HG03108 (cell line): Measurements from ENCODE around the gene SPATA19.

ENCODE experiments used
- ATAC-seq: cut with Tn5 transposase; IDR thresholded peaks from one replicate; pipeline ENCODE4 v1.9.1; 2021; ENCODE audit warnings: moderate library complexity; ENCODE audit not compliant: unreplicated experiment

Gene SPATA19

GRCh38 chr11:133835593-133836548 is 9.4 kb downstream of the SPATA19 start:
- no peak for ATAC-seq

GRCh38 chr11:133834682-133835592 is 10.4 kb downstream of the SPATA19 start:
- ATAC-seq = peak; percentile 88

- ATAC-seq = no peak
These were observed 11.2 kb downstream of the SPATA19 start for GRCh38 chr11:133833898-133834681.

GRCh38 chr11:133832991-133833897 is 12.1 kb downstream of the SPATA19 start:
- no peak for ATAC-seq

GRCh38 chr11:133832096-133832990 is 13.0 kb downstream of the SPATA19 start:
- ATAC-seq = no peak

- no peak for ATAC-seq
These were observed 14.1 kb downstream of the SPATA19 start for GRCh38 chr11:133830931-133831907.

- no peak for ATAC-seq
These were observed 15.7 kb downstream of the SPATA19 start for GRCh38 chr11:133829566-133829965.

GRCh38 chr11:133828871-133829270 is 16.4 kb downstream of the SPATA19 start:
- ATAC-seq = no peak

- ATAC-seq = no peak
These were observed 17.8 kb downstream of the SPATA19 start for GRCh38 chr11:133827556-133827955.

- no peak for ATAC-seq
These were observed 18.4 kb downstream of the SPATA19 start for GRCh38 chr11:133826866-133827265.

GRCh38 chr11:133825666-133826065 is 19.6 kb downstream of the SPATA19 start:
- ATAC-seq = no peak

GRCh38 chr11:133825156-133825555 is 20.2 kb downstream of the SPATA19 start:
- no peak for ATAC-seq

- ATAC-seq = no peak
These were observed 20.7 kb downstream of the SPATA19 start for GRCh38 chr11:133824593-133824992.

- no peak for ATAC-seq
These were observed 21.7 kb downstream of the SPATA19 start for GRCh38 chr11:133823614-133824013.

- no peak for ATAC-seq
These were observed 22.1 kb downstream of the SPATA19 start for GRCh38 chr11:133823211-133823610.

- no peak for ATAC-seq
These were observed 23.5 kb downstream of the SPATA19 start for GRCh38 chr11:133821776-133822175.

GRCh38 chr11:133819746-133820315 is 25.5 kb downstream of the SPATA19 start:
- no peak for ATAC-seq
